GM21786 (cell line): Measurements from ENCODE around the gene IL2RA.
A peak's percentile ranks its signal among the peaks of the same experiment; 100 is the strongest.

ENCODE experiments used
- ATAC-seq: cut with Tn5 transposase; IDR thresholded peaks from one replicate; pipeline ENCODE4 v1.9.1; 2021; ENCODE audit not compliant: unreplicated experiment

Gene IL2RA

GRCh38 chr10:6059506-6059905, 2.7 kb downstream of the IL2RA start:
- no peak for ATAC-seq

- no peak for ATAC-seq
Measured at GRCh38 chr10:6058682-6059475, 3.3 kb downstream of the IL2RA start.

GRCh38 chr10:6056411-6057135, 5.6 kb downstream of the IL2RA start:
- ATAC-seq: no peak

- ATAC-seq: no peak
Measured at GRCh38 chr10:6055929-6056328, 6.2 kb downstream of the IL2RA start.

- ATAC-seq: no peak
Measured at GRCh38 chr10:6054884-6055283, 7.3 kb downstream of the IL2RA start.

GRCh38 chr10:6053816-6054631, 8.1 kb downstream of the IL2RA start:
- ATAC-seq: no peak

- no peak for ATAC-seq
Measured at GRCh38 chr10:6053303-6053702, 8.9 kb downstream of the IL2RA start.

- peak; percentile 31 for ATAC-seq
Measured at GRCh38 chr10:6052247-6053221, 9.6 kb downstream of the IL2RA start.

GRCh38 chr10:6050801-6051445, 11.2 kb downstream of the IL2RA start:
- ATAC-seq: peak; percentile 63

- no peak for ATAC-seq
Measured at GRCh38 chr10:6049031-6049400, 13.2 kb downstream of the IL2RA start.

- no peak for ATAC-seq
Measured at GRCh38 chr10:6048281-6049030, 13.7 kb downstream of the IL2RA start.

GRCh38 chr10:6047847-6048246, 14.3 kb downstream of the IL2RA start:
- ATAC-seq: no peak

GRCh38 chr10:6046773-6047611, 15.2 kb downstream of the IL2RA start:
- no peak for ATAC-seq

GRCh38 chr10:6045878-6046772, 16.0 kb downstream of the IL2RA start:
- no peak for ATAC-seq

- peak; percentile 21 for ATAC-seq
Measured at GRCh38 chr10:6045314-6045848, 16.8 kb downstream of the IL2RA start.

- peak; percentile 44 for ATAC-seq
Measured at GRCh38 chr10:6044751-6045313, 17.3 kb downstream of the IL2RA start.

- ATAC-seq: no peak
Measured at GRCh38 chr10:6044060-6044459, 18.1 kb downstream of the IL2RA start.
